Choroid plexus epithelial cell (primary cell): ENCODE measurements around the gene SEL1L2.

Source experiments
- DNase-seq: peaks from one replicate; pipeline ENCODE4 v3.0.0-alpha.2; 2010; ENCODE audit warnings: low read depth
- H3K4me3 ChIP-seq: 2 replicates; pipeline ENCODE4 v1.5.1; 2011; ENCODE audit warnings: low read depth, mild to moderate bottlenecking, control low read depth, low read length, moderate library complexity
- TF ChIP-seq, protein P1 (sequence below): conservative IDR thresholded peaks from 2 replicates; pipeline ENCODE4 v1.5.1; 2011; ENCODE audit warnings: low read depth, mild to moderate bottlenecking, control low read depth, inconsistent platforms, low read length, moderate library complexity

Gene SEL1L2

GRCh38 chr20:13851279-13851678, 139.1 kb downstream of the SEL1L2 start:
- H3K4me3 ChIP-seq: no peak overlapping the region
- no peak for DNase-seq
- TF ChIP-seq, protein P1, sequence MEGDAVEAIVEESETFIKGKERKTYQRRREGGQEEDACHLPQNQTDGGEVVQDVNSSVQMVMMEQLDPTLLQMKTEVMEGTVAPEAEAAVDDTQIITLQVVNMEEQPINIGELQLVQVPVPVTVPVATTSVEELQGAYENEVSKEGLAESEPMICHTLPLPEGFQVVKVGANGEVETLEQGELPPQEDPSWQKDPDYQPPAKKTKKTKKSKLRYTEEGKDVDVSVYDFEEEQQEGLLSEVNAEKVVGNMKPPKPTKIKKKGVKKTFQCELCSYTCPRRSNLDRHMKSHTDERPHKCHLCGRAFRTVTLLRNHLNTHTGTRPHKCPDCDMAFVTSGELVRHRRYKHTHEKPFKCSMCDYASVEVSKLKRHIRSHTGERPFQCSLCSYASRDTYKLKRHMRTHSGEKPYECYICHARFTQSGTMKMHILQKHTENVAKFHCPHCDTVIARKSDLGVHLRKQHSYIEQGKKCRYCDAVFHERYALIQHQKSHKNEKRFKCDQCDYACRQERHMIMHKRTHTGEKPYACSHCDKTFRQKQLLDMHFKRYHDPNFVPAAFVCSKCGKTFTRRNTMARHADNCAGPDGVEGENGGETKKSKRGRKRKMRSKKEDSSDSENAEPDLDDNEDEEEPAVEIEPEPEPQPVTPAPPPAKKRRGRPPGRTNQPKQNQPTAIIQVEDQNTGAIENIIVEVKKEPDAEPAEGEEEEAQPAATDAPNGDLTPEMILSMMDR: no peak

GRCh38 chr20:13844296-13844695, 146.1 kb downstream of the SEL1L2 start:
- TF ChIP-seq, protein P1: no peak
- no peak overlapping the region for H3K4me3 ChIP-seq
- no peak for DNase-seq

DNA sequence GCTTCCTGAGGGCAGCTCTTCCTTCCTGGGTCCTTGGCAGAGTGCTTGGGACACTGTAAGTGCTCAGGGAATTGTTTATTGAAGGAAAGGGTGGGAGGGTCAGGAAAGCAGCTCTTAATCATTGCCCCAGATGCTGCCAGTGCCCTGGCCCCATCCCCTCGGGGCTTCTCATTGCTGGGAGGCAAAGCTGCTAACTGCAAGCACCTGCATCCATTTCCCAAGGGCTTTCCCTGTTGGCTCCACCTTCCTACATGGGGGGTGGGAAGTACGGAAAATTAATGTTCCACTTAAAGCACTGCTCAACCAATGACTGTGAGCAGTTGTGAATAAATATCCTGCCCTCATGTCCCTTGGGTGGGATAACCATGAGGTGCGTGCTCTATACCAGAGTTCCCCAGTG, 149.2 kb downstream of the SEL1L2 start:
- TF ChIP-seq, protein P1: no peak

DNA sequence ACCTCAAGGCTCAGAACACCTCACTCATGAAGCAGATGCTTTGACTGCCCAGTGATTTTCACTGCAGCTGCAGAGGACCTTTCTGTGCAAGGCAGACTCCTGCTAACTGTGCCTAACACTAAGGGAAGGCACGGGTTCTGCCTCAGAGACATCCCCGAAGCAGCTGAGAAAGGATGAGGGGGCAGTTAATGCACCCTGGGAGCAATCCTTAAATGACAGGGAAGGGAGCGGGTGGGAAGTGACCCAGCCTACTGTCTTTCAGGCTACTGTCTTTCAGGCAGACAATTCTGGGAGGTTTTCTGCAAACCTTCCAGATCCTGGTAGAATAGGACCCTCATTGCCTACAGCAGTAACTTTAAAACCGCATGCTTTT, 150.3 kb downstream of the SEL1L2 start:
- H3K4me3 ChIP-seq: no peak overlapping the region
- TF ChIP-seq, protein P1: no peak

More for the DNA sequence above, 149.2 kb downstream of the SEL1L2 start:
- DNase-seq: no peak
- no peak overlapping the region for H3K4me3 ChIP-seq

GRCh38 chr20:13839421-13840092, 150.9 kb downstream of the SEL1L2 start:
- peak; percentile 27 for DNase-seq
- H3K4me3 ChIP-seq: no peak overlapping the region
- TF ChIP-seq, protein P1: no peak

More for the DNA sequence above, 150.3 kb downstream of the SEL1L2 start:
- no peak for DNase-seq

DNA sequence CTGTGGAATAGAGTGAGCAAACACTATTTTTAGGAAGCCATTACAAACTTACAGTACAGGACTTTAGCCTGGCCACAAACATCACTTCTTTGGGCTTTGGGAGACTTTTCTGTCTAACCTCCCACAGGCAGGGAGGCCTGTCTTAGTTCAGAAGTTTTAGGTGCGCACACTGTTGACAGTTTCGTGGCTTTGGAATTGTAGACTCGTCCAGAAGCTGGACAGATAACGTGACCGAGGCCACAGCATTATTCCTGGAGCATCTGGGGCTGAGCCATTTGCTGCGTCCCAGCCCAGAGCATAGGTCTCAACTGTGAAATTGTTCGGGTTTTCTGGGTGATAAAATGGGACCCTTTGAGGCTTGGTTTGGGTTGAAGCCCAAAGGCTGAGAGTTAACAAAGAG, 151.8 kb downstream of the SEL1L2 start:
- TF ChIP-seq, protein P1: no peak
- H3K4me3 ChIP-seq: no peak overlapping the region
- no peak for DNase-seq

DNA sequence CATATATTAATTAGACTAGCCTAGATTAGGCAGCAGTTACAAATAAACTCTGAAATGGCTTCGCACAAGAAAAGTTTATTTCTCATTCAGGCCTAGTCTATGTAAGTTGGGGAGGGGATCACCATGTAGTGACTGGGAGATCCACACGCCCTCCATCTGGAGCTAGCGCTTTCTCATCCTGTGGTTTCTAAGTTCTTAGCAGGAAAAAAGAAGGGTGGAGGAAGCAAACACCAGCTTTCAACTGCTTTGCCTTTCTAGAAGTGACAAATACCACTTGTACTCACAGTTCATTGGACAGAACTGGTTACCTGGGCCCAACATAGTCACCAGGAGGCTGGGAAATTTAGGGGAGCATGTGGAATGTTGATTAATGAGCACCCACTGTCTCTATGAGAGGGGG, 158.9 kb downstream of the SEL1L2 start:
- TF ChIP-seq, protein P1: no peak
- H3K4me3 ChIP-seq: no peak overlapping the region
- no peak for DNase-seq
